Ecto neural progenitor cell (in vitro differentiated cells): ENCODE results near the gene SMC6.

Source experiments
- DNase-seq: peaks from one replicate; pipeline ENCODE4 v3.0.0-alpha.2; 2018; ENCODE audit warnings: low spot score

Gene SMC6

GRCh38 chr2:17616405-17616804 lies 137.2 kb downstream of the SMC6 start:
- DNase-seq: no peak

DNA sequence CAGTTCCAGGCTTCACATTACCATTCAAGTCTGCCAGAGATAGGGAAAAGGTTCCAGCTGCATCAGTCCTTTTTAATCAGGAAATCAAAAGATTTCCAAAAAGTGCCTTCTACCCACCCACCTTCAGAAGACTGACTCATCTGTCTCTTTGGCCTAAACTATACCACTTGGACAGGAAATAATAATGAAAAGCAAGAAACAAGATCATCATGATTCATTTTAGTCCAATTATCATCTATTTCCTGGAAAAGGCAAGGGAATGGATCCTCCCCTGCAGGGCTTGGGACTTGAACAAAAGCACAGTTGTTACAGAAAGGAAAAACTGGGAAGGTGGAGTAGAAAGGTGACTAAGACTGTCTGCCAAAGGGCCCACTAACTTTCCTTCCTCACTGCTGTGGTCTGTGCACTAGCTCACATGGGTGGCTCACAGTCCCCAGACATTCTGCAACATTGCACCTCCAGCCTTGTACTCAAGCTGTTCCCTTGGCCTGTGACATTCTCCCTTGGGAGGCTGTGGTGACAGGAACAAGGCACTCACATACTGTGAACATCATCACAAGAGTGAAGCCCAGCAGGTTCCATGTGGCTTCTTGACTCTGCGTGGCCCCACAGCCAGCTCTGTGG lies 137.8 kb downstream of the SMC6 start:
- DNase-seq: no peak

- no peak for DNase-seq
These were observed 138.5 kb downstream of the SMC6 start for GRCh38 chr2:17615147-17615546.

DNA sequence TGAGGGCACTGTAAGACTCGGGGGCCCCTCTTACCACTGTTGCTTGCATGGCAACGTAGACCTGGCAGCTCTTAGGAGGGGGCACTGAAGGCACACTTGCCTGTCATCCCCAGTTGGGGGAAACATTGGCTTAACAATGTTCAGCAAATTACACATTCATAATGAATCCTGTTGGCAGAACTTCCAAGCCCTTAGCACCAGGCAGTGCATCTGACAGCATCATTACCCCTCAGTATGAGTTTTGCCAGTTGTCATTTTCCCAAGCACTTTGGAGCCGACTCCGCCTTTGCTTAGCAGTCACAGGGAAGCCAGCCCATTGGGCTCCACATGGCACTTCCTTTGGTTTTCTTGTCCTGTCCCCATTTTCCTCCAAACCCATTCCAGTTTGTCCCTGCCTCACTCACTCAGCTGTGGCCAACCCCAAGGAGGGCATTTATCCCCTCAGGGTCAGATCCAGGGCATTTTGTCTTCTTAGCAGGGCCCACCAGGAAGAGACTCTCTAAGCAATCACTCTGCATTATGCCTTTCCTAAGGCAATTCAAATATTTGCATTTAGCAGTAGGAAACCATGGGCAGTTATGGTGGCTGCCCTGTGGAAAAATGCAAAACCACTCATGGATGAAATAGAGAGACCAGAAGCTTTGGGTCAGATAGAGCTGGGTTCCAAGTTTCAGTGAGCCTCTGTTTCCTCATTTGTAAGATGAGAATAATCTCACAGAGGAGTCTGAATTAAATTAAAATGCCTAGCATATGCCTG lies 139.3 kb downstream of the SMC6 start:
- no peak for DNase-seq
